Measurements from ENCODE around the gene SAMD14. TPM values are rescaled to one million over a fixed set of nuclear protein-coding genes. Genes with fewer than 3 reads are reported as not detected.

The SAMD14 gene
- total RNA-seq, 1 experiment from 2014 or later = 1.6 TPM

DNA sequence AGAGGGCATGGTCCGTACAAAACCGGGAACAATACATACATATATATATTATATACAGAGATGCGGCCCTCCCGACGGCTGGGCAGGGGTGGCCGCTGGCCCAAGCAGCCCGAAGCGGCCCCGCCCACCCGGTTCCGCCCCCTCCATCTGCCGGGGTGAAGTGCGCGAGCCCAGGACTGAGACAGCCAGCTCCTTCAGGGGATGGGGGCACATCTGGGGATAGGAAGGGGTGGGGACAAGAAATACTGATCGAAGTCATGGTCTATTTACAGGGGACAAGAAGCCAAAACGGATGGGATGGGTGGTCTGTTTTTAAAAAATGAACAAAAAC is 3.8 kb upstream of the SAMD14 start:
- DNase-seq (ENCODE audit: low read depth) = no peak

DNA sequence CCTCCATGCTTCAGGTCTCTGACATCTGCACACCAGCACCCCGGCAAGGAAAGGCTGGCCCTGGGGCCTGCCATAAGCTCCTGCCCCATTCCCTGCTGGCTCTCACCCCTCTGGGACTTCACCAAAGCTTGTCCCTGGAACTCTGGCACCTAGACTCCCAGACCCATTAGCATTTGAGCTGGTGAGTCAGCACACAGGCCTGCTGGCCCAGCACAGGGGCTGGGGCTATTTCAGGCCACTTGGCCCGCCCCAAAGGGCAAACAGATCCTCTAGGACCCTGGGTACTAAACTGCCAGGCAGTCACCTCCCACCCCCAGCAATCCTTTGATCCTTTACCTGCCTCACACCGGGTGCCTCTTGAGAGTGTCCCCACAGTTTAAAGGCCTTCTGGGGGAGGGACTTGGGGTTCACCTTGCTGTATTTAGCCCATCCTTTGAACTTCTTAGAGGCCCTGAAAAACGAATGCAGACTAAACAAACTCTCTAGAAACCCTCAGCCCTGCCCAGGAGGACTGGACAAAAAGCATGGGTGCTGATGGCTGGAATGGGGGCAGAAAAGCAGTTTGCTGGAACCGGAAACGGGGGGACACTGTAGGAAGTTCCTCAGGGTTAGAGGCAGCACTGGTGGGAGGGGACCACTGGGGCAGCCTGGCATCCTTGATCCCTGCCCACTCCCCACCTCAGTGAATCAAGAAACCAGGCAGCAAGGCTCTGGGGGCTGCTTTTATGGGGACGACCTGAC is 3.2 kb upstream of the SAMD14 start:
- peak; percentile 57 for DNase-seq (ENCODE audit: low read depth)

DNA sequence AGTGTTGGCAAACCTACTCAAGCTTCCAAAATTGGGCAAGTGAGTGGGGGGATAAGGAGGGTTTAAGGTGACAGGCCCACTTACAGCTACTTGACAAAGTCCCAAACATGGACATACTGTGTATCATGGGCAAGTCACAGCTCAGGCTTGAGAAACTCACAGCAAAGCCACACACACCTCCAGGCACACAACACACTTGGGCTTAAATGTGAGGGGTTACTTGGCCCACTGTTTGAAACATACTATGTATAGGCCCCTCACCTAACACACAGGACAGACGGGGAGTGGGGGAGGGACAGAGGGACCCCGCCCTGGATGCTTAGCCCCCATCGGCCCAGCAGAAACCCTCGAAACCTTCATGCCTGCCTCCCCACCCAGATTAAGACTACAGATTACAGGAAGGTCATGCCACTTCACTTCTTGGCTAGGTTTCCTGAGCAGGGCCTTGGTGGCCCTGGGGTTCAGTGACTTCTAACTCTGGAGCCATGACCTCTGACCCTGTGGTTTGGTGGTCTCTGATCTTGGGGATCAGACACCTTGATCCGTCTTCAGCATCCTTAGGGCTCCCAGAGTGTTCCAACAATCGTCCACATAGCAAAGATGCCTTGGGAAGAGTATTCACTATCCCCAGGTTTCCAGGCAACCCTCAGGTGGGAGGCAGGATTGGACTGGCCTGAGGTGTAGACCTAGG is 2.3 kb upstream of the SAMD14 start:
- DNase-seq (ENCODE audit: low read depth) = no peak

DNA sequence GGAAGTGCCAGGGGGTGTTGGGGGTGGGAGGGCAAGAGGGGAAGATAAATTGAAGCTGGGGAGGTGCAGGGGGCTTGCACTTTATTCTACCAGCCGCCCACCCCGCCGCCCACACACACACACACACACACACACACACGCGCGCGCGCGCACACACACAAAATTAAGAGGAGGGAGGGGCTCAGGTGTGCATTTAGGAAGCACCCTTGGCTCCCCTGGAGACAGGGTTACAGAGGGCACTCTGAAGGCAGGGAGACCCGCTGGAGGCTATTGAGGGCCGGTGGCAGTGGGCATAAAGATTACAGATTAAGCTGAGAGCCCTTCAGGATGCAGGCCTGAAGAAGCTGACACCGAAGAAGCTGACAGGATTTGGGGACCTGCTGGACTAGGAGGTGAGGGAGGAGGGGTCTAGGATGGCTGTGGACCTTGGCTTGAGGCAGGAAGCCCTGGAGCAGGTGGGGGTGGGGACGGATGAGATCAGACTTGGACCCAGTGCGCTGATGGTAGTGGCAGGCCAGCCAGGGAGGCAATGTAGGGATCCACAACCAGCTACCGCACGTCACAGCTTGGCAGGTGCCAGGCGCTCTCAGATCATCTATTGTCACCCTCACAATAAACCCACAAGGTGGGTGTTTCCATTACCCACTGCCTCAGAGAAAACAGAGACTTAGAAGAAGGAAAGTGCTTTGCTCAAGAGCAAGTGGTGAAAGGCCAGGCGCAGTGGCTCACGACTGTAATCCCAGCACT is 772 bp upstream of the SAMD14 start:
- no peak for DNase-seq (ENCODE audit: low read depth)

- DNase-seq (ENCODE audit: low read depth) = no peak
These were observed 620 bp downstream of the SAMD14 start for GRCh38 chr17:50129353-50129727.

DNA sequence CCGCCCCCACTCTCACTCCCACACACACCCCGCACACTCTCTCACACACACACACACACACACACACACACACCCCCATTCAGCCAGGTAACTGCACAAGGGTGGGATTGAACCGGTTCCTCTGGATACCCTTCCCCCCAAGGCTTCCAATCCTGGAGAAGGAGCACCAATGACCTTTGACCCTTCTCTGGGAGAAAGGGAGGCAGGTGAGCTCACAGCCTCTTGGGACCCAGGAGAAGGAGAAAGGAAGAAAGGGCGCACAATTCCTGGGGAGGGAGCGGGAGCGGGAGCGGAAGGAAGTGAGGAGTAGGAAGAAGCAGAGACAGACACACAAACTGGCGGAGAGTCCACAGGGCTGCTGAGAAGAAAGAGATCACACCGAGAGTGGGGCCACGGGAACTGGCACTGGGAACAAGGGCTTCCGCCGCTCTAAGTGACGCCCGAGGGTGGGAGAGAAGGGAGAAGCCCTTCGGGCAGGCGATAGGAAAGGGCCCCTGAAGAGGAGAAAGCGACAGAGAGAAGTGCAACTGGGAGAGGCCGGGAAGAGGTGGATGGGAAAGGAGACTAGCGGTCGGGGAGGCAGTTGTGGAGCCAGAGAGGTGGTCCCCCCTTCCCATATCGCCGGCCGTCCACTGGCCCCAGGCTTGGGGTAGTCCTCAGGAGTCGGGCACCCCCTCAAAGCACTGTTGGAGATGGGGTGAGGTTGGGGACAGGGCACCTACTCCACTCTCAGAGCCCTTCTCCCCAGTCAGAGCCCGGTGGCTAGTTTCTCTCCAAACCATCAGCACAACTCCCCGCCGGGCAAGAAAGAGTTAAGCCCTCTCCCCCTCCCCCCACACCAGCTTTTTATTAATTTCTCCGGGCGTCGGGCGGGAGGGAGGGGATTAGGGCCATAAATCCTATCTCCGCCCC is 1.3 kb downstream of the SAMD14 start:
- no peak for DNase-seq (ENCODE audit: low read depth)

DNA sequence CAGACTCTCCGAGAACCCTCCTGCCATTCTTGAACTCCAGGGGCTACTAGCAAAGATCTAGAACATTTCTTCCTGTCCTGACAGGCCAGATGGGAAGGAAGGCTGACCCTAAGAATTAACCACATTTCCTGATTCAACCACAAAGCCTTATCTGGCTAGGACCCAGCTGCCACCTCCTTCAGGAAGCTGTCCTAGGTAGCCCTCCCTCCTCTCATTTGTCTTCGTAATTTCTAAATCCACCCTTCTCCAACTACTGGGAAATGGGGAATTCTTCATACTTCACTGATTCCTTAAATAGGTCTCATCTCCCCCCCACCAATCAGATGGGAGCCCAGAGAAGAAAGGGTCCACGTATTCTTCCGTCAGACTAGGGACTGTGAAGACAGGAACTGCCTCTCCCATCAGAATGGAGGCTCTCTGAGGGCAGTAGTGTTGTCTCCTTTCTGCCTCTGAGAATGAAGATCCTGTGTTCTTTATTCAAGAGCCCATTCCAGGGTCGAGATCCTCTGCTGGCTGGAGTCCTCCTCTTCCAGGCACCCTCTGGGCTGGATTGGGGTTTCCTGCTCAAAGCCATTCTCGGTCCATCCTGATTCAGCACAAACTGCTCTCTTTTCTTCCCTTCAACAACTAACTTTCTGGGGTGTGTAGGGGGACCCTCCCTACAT is 2.1 kb downstream of the SAMD14 start:
- peak; percentile 49 for DNase-seq (ENCODE audit: low read depth)

GRCh38 chr17:50125420-50125997 is 4.5 kb downstream of the SAMD14 start:
- no peak for DNase-seq (ENCODE audit: low read depth)

GRCh38 chr17:50123649-50124349 is 6.2 kb downstream of the SAMD14 start:
- DNase-seq (ENCODE audit: low read depth) = no peak

- no peak for DNase-seq (ENCODE audit: low read depth)
These were observed 7.0 kb downstream of the SAMD14 start for GRCh38 chr17:50122945-50123344.

DNA sequence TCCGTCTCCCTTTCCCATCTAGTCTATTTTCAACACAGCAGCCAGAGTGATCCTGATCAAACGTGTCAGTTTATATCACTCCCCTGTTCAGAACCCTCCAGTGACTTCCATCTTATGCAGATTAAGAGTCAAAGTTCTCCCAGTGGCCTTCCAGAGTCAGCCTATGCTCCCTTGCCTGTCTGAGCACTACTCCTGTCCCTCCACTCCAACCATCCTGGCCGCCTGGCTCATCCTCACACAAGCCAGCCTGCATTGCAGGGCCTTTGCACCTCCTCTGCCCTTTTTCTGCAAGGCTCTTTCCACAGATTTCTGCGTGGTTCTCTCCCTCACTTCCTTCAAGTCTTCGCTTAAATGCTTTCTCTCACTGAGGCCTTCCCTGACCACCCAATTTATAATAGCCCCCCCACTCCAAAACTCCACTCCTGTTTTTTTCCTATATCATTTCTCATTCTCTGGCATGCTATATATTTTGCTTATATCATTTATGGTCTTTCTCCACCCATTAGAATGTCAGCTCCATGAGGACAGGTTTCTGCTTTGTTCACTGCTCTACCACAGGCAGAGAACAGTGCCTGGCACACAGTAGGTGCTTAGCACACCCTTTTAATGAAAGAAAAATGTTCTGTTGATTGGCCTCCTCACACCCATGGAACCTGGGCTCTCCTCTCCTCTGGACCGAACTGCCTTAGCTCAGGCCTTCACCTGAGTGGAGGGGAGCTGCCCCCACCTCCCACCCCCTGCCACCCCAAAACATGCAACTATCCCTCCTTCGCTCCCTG is 9.3 kb downstream of the SAMD14 start:
- no peak for DNase-seq (ENCODE audit: low read depth)

DNA sequence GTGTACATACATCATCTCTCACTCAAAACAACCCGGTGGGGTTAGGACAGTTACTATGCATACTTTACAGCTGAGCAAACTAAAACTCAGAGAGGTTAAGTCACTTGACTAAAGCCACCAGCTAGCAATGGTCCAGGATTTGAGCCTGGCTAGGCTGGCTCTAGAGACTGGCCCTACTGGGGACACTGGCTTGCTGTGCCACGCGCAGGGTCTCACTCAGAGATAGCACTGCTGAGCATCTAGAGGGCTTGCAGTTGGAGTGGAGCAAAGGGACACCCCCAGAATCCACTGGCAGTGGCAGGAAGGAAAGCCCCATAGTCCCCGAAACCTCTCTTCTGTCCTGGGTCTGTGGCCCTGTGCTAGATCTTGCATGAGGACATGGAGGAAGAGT is 11.1 kb downstream of the SAMD14 start:
- DNase-seq (ENCODE audit: low read depth) = no peak

GRCh38 chr17:50118076-50118827 is 11.7 kb downstream of the SAMD14 start:
- DNase-seq (ENCODE audit: low read depth) = no peak

- DNase-seq (ENCODE audit: low read depth) = no peak
These were observed 12.5 kb downstream of the SAMD14 start for GRCh38 chr17:50117202-50118051.

GRCh38 chr17:50115756-50116155 is 14.2 kb downstream of the SAMD14 start:
- DNase-seq (ENCODE audit: low read depth) = no peak

- peak; percentile 66 for DNase-seq (ENCODE audit: low read depth)
These were observed 15.1 kb downstream of the SAMD14 start for GRCh38 chr17:50114849-50115357.

GRCh38 chr17:50114401-50114800 is 15.6 kb downstream of the SAMD14 start:
- DNase-seq (ENCODE audit: low read depth) = no peak
